HEK293 (cell line): Measurements from ENCODE around the gene QSER1.

Experiments
- CTCF ChIP-seq: fragments of 450-650 bp; formaldehyde crosslinking; IDR thresholded peaks from 2 replicates; pipeline ENCODE4 v1.5.1; 2016; ENCODE audit warnings: missing biosample characterization, missing genetic modification characterization
- ZBTB44 ChIP-seq: fragments of 450-650 bp; IDR thresholded peaks from 2 replicates; pipeline ENCODE4 v1.5.1; 2018; ENCODE audit warnings: missing biosample characterization, mild to moderate bottlenecking, missing genetic modification characterization
- ZNF24 ChIP-seq: fragments of 450-650 bp; formaldehyde crosslinking; IDR thresholded peaks from 2 replicates; pipeline ENCODE4 v1.5.1; 2016; ENCODE audit warnings: missing biosample characterization, missing genetic modification characterization
- ZNF311 ChIP-seq: fragments of 450-650 bp; formaldehyde crosslinking; IDR thresholded peaks from 2 replicates; pipeline ENCODE4 v1.5.1; 2017; ENCODE audit warnings: missing biosample characterization, missing genetic modification characterization, borderline replicate concordance
- ZNF350 ChIP-seq: fragments of 450-650 bp; formaldehyde crosslinking; IDR thresholded peaks from 2 replicates; pipeline ENCODE4 v1.5.0; 2017; ENCODE audit warnings: missing biosample characterization, mild to moderate bottlenecking, missing genetic modification characterization
- ZNF473 ChIP-seq: fragments of 450-650 bp; formaldehyde crosslinking; IDR thresholded peaks from 2 replicates; pipeline ENCODE4 v1.5.1; 2017; ENCODE audit warnings: missing biosample characterization, missing genetic modification characterization
- ZNF639 ChIP-seq: fragments of 450-650 bp; formaldehyde crosslinking; IDR thresholded peaks from 2 replicates; pipeline ENCODE4 v1.5.1; 2016; ENCODE audit warnings: missing biosample characterization, missing genetic modification characterization
- ZSCAN4 ChIP-seq: fragments of 450-650 bp; formaldehyde crosslinking; IDR thresholded peaks from 2 replicates; pipeline ENCODE4 v1.5.1; 2017; ENCODE audit warnings: missing biosample characterization, missing genetic modification characterization
- TF ChIP-seq, protein P1 (sequence below): fragments of 450-650 bp; formaldehyde crosslinking; IDR thresholded peaks from 2 replicates; pipeline ENCODE4 v1.5.1; 2017; ENCODE audit warnings: missing biosample characterization, missing genetic modification characterization

DNA sequence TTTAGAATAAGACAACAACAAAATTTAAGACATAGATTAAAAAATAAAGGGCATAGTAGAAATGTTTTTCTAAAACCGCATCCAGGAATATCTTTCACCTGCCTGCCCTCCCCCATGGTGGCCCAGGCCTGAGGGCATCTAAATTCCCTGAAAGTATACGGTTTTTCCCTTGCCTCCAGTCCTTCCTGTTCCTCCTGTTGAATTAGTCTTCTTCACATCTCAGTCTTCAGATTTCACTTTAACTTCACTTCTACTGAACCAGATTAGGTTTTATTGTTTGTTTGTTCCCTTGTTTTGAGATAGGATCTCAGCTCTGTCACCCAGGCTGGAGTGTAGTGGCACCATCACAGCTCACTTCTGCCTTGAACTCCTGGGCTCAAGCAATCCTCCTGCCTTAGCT is 90.0 kb downstream of the QSER1 start:
- TF ChIP-seq ZNF350 (tag by site-specific recombination) (no peak), CTCF (tag by site-specific recombination) (no peak), ZBTB44 (tag by site-specific recombination) (no peak), ZNF24 (no peak), ZNF639 (tag by site-specific recombination) (no peak), ZNF311 (no peak), ZSCAN4 (tag by site-specific recombination) (no peak), ZNF473 (no peak)
- TF ChIP-seq, protein P1, sequence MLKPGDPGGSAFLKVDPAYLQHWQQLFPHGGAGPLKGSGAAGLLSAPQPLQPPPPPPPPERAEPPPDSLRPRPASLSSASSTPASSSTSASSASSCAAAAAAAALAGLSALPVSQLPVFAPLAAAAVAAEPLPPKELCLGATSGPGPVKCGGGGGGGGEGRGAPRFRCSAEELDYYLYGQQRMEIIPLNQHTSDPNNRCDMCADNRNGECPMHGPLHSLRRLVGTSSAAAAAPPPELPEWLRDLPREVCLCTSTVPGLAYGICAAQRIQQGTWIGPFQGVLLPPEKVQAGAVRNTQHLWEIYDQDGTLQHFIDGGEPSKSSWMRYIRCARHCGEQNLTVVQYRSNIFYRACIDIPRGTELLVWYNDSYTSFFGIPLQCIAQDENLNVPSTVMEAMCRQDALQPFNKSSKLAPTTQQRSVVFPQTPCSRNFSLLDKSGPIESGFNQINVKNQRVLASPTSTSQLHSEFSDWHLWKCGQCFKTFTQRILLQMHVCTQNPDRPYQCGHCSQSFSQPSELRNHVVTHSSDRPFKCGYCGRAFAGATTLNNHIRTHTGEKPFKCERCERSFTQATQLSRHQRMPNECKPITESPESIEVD (tag by site-specific recombination): no peak
